Prostate gland (tissue), 2 donors: ENCODE measurements around the gene KCTD20.

Experiments used
- POLR2A ChIP-seq: fragments of 450-650 bp; IDR thresholded peaks from one replicate; pipeline ENCODE4 v1.6.1; 2016; ENCODE audit warnings: antibody characterized with exemption, mild to moderate bottlenecking
- POLR2AphosphoS5 ChIP-seq: sonication (generic); formaldehyde crosslinking; IDR thresholded peaks from one replicate; pipeline ENCODE4 v1.6.1; 2017; ENCODE audit warnings: antibody characterized with exemption
- TF ChIP-seq, protein P1 (sequence below), 4 experiments: fragments of 200-600 bp in 2 of 4; fragments of 450-650 bp in 2 of 4; sonication (generic) in 2 of 4; IDR thresholded peaks; 1 replicate in 3 of 4; 2 replicates in 1 of 4; pipeline ENCODE4 v1.5.1; 2016 to 2019; ENCODE audit warnings: antibody characterized with exemption in 4 of 4, mild to moderate bottlenecking in 2 of 4, moderate library complexity in 2 of 4

DNA sequence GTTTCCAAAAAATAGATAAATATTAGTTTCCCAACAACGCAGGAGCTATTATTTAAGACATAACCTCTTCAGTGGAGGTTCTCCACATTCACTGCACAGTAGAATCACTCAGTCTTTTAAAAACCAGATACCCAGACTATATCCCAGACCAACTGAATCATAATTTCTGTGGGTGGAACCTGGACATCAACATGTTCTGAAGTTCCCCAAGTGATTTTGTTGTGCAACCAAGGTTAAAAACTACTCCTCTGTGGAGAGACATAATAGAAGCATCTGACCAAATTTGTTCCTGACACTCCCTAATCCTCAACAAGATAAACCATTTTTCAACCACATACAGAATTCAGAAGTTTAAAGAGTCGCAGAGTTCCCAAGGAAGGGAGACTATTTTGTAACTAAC is 62.2 kb downstream of the KCTD20 start:
- no peak for TF ChIP-seq POLR2AphosphoS5
- TF ChIP-seq, protein P1, sequence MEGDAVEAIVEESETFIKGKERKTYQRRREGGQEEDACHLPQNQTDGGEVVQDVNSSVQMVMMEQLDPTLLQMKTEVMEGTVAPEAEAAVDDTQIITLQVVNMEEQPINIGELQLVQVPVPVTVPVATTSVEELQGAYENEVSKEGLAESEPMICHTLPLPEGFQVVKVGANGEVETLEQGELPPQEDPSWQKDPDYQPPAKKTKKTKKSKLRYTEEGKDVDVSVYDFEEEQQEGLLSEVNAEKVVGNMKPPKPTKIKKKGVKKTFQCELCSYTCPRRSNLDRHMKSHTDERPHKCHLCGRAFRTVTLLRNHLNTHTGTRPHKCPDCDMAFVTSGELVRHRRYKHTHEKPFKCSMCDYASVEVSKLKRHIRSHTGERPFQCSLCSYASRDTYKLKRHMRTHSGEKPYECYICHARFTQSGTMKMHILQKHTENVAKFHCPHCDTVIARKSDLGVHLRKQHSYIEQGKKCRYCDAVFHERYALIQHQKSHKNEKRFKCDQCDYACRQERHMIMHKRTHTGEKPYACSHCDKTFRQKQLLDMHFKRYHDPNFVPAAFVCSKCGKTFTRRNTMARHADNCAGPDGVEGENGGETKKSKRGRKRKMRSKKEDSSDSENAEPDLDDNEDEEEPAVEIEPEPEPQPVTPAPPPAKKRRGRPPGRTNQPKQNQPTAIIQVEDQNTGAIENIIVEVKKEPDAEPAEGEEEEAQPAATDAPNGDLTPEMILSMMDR (IDR thresholded peaks at IDR 0.05): no peak
- TF ChIP-seq POLR2A: no peak
